OCI-LY1 (cell line): ENCODE measurements around the gene C1QTNF9.

Experiments used
- H2AFZ ChIP-seq: fragments of 200-600 bp; sonication (generic), shearing (Covaris generic); 2 replicates; pipeline ENCODE4 v1.6.0; 2014; ENCODE audit warnings: antibody characterized with exemption, mild to moderate bottlenecking, low read length
- H3F3A ChIP-seq: fragments of 200-600 bp; sonication (generic), shearing (Covaris generic); 2 replicates; pipeline ENCODE4 v1.6.0; 2014; ENCODE audit warnings: mild to moderate bottlenecking, antibody characterized with exemption, low read length, moderate library complexity; ENCODE audit not compliant: insufficient read depth
- H3K27ac ChIP-seq: fragments of 200-600 bp; sonication (generic); 2 replicates; pipeline ENCODE4 v1.5.1; 2014; ENCODE audit warnings: low read length, mixed run types, mild to moderate bottlenecking, low read depth; ENCODE audit not compliant: poor library complexity, severe bottlenecking
- H3K27me3 ChIP-seq: fragments of 200-600 bp; sonication (generic); 2 replicates; pipeline ENCODE4 v1.6.0; 2014; ENCODE audit warnings: antibody characterized with exemption, mild to moderate bottlenecking, low read length, moderate library complexity; ENCODE audit not compliant: insufficient read depth
- H3K36me3 ChIP-seq: fragments of 200-600 bp; sonication (generic); 2 replicates; pipeline ENCODE4 v1.6.1; 2014; ENCODE audit warnings: mild to moderate bottlenecking, antibody characterized with exemption, low read length, moderate library complexity, mixed read lengths; ENCODE audit not compliant: insufficient read depth
- H3K4me1 ChIP-seq: fragments of 200-600 bp; sonication (generic); 2 replicates; pipeline ENCODE4 v1.5.1; 2014; ENCODE audit warnings: mild to moderate bottlenecking, low read length, moderate library complexity; ENCODE audit not compliant: insufficient read depth, severe bottlenecking
- H3K4me2 ChIP-seq: fragments of 200-600 bp; sonication (generic), shearing (Covaris generic); 2 replicates; pipeline ENCODE4 v1.6.1; 2014; ENCODE audit warnings: low read length
- H3K4me3 ChIP-seq: fragments of 200-600 bp; sonication (generic); 2 replicates; pipeline ENCODE4 v1.5.1; 2014; ENCODE audit warnings: low read length, low read depth, mild to moderate bottlenecking, mixed read lengths; ENCODE audit not compliant: poor library complexity, severe bottlenecking
- H3K79me2 ChIP-seq: fragments of 200-600 bp; shearing (Covaris generic); 2 replicates; pipeline ENCODE4 v1.6.1; 2016; ENCODE audit warnings: mixed run types, low read length, mixed read lengths; ENCODE audit not compliant: insufficient read depth
- H3K9ac ChIP-seq: fragments of 200-600 bp; sonication (generic), shearing (Covaris generic); 2 replicates; pipeline ENCODE4 v1.6.1; 2014; ENCODE audit warnings: mild to moderate bottlenecking, low read length, mixed read lengths
- H3K9me2 ChIP-seq: fragments of 200-600 bp; sonication (generic), shearing (Covaris generic); 2 replicates; pipeline ENCODE4 v1.6.1; 2014; ENCODE audit warnings: low read depth, mild to moderate bottlenecking, low read length, mixed read lengths
- H3K9me3 ChIP-seq: fragments of 200-600 bp; shearing (Covaris generic); 2 replicates; pipeline ENCODE4 v1.6.1; 2014; ENCODE audit warnings: low read length, mixed read lengths
- H4K20me1 ChIP-seq: fragments of 200-600 bp; sonication (generic), shearing (Covaris generic); 2 replicates; pipeline ENCODE4 v1.6.0; 2016; ENCODE audit warnings: mild to moderate bottlenecking, low read length; ENCODE audit not compliant: insufficient read depth
- EZH2 ChIP-seq: fragments of 200-600 bp; sonication (generic), shearing (Covaris generic); IDR thresholded peaks from 2 replicates; pipeline ENCODE4 v1.8.0; 2017; ENCODE audit warnings: borderline replicate concordance, mixed run types, mild to moderate bottlenecking, antibody characterized with exemption, low read length, moderate library complexity, mixed read lengths
- TF ChIP-seq, protein P1 (sequence below): fragments of 200-600 bp; sonication (generic), shearing (Covaris generic); IDR thresholded peaks from 2 replicates; pipeline ENCODE4 v1.5.1; 2017; ENCODE audit warnings: mild to moderate bottlenecking, antibody characterized with exemption, low read length, moderate library complexity, mixed read lengths

Gene C1QTNF9

DNA sequence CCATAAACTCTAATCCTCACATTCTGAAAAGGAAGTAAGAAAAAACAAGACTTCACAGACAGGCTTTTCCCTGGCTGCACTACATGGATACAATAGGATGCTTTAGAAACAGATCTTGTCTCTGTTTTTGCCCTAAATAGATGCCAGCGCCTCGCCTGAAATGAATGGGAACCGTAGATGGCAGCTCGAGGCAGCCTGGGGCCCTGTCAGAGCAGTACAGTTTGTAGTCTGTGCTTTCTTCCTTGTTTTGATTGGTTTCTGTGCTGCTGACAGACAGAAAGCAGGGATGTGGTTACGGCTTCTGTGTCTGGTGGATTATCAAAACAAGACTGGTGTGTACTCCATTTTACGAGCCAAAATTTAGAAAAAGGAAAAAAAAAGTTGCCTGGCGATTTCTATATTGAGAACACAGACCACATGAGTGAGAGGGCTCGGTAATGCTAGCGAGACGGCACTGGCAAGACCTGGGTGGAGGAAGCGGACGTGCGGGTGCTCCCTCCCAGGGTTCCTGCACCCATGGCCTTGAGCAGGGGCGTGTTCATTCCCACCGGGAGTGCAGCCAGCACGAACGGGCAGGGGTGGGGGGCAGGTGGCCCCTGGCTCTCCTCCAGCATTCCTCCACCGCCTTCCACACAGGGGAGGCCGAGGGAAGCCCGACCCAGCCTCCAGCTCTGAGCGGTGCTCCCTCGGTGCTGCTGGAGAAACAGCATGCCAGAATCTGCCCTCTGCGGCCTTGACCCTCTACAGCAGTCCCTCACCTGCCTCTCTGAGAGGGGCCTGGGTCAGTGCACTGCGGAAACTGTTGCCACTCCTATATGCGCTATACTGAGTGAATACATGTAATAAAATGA lies 37.6 kb upstream of the C1QTNF9 start:
- Histone ChIP-seq H3K27ac (no peak overlapping the region), H3K79me2 (no peaks in the 10 kb centered on the region), H3K4me2 (no peak overlapping the region)

DNA sequence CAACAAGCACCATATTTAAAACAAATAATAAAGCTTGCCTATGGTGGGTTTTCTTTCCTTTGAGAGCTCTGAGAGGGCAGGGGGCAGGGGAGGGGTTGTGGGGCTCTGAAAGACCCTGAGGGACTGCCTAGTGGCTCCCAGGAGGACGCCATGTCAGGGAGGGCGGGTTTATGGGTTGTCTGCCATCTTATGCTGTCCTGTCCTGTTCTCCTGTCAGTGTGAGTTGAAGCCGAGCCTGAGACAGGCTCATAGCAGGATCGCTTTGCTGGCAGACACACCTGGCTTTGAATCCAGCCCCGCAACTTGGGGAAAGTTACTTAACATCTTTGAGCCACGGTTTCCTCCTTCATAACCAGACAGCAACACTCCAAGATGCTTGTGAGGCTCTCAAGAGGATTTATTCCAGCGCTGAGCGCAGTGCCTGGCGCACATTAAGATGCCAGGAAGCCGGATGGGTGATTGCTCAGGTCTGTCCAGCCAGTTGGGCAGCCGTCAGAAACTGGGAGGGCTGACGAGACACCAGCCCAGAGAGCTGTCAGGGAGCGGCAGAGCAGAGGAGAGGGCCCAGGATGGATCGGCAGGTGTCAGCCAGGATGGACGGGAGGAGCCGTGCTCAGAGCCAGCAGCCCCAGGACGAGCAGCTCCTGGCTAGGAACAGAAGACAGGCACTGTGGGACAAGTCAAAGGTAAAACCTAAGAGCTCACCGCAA lies 36.8 kb upstream of the C1QTNF9 start:
- H3K27me3 ChIP-seq = no peaks in the 10 kb centered on the region
- H3K27ac ChIP-seq = no peak overlapping the region
- no peaks in the 10 kb centered on the region for H3K9me3 ChIP-seq
- H3K36me3 ChIP-seq = no peaks in the 10 kb centered on the region
- H2AFZ ChIP-seq = no peak overlapping the region
- H3K9ac ChIP-seq = no peak overlapping the region
- H3K9me2 ChIP-seq = no peaks in the 10 kb centered on the region
- H3K79me2 ChIP-seq = no peaks in the 10 kb centered on the region
- H3K4me3 ChIP-seq = no peak overlapping the region
- no peak overlapping the region for H3K4me2 ChIP-seq
- no peaks in the 10 kb centered on the region for H4K20me1 ChIP-seq
- H3F3A ChIP-seq = no peaks in the 10 kb centered on the region
- TF ChIP-seq EZH2 = no peak
- TF ChIP-seq, protein P1, sequence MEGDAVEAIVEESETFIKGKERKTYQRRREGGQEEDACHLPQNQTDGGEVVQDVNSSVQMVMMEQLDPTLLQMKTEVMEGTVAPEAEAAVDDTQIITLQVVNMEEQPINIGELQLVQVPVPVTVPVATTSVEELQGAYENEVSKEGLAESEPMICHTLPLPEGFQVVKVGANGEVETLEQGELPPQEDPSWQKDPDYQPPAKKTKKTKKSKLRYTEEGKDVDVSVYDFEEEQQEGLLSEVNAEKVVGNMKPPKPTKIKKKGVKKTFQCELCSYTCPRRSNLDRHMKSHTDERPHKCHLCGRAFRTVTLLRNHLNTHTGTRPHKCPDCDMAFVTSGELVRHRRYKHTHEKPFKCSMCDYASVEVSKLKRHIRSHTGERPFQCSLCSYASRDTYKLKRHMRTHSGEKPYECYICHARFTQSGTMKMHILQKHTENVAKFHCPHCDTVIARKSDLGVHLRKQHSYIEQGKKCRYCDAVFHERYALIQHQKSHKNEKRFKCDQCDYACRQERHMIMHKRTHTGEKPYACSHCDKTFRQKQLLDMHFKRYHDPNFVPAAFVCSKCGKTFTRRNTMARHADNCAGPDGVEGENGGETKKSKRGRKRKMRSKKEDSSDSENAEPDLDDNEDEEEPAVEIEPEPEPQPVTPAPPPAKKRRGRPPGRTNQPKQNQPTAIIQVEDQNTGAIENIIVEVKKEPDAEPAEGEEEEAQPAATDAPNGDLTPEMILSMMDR = no peak
- no peaks in the 10 kb centered on the region for H3K4me1 ChIP-seq

More for the DNA sequence above, 37.6 kb upstream of the C1QTNF9 start:
- Histone ChIP-seq H4K20me1 (no peaks in the 10 kb centered on the region), H3K9me3 (no peaks in the 10 kb centered on the region), H3K27me3 (no peaks in the 10 kb centered on the region), H3K9ac (no peak overlapping the region), H3K4me1 (no peaks in the 10 kb centered on the region), H3K9me2 (no peaks in the 10 kb centered on the region), H3K4me3 (no peak overlapping the region), H2AFZ (no peak overlapping the region), H3K36me3 (no peaks in the 10 kb centered on the region), H3F3A (no peaks in the 10 kb centered on the region)
- TF ChIP-seq, protein P1 = no peak
- no peak for TF ChIP-seq EZH2

DNA sequence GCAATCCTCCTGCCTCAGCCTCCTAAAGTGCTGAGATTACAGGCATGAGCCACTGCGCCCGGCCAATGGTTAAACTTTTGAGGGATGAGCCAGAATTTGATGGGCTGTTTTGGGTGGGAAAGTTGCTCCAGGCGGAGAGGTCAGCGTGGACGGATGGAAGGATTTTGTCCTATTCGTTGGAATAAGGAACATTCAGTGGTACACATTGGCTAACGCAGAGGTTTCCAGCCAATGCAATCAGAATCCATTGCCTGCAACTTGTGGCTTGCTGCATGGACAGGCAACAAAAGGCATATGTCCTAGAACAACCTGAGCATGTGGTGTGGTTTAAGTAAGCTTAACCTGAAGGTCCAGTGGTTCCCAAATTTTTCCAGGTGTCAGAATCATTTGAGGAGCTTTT lies 35.5 kb upstream of the C1QTNF9 start:
- H3K4me2 ChIP-seq = no peak overlapping the region
- no peaks in the 10 kb centered on the region for H3K9me2 ChIP-seq
- H3K27me3 ChIP-seq = no peaks in the 10 kb centered on the region
- H3K9ac ChIP-seq = no peak overlapping the region
- H3K9me3 ChIP-seq = no peaks in the 10 kb centered on the region
- no peaks in the 10 kb centered on the region for H3K79me2 ChIP-seq
- no peak overlapping the region for H3K27ac ChIP-seq
- no peak overlapping the region for H3K4me3 ChIP-seq
- H3K36me3 ChIP-seq = no peaks in the 10 kb centered on the region
- H3K4me1 ChIP-seq = no peaks in the 10 kb centered on the region
- TF ChIP-seq, protein P1 = no peak
- no peak for TF ChIP-seq EZH2
- H4K20me1 ChIP-seq = no peaks in the 10 kb centered on the region
- no peaks in the 10 kb centered on the region for H3F3A ChIP-seq
- no peak overlapping the region for H2AFZ ChIP-seq
